Activated naive CD4-positive, alpha-beta T cell (primary cell): ENCODE measurements around the gene TCOF1.
"Not testable (repeated sequence)": the region's sequence is repeated elsewhere in the genome, so short reads cannot be mapped to it uniquely, and the experiment has no call there.

Experiments used
- DNase-seq, 4 experiments: peaks; one replicate each; lab custom pipeline; 2025; lab: John Stamatoyannopoulos, UW

TCOF1 gene

GRCh38 chr5:150404535-150404934 is 47.0 kb downstream of the TCOF1 start:
- no peak for DNase-seq

DNA sequence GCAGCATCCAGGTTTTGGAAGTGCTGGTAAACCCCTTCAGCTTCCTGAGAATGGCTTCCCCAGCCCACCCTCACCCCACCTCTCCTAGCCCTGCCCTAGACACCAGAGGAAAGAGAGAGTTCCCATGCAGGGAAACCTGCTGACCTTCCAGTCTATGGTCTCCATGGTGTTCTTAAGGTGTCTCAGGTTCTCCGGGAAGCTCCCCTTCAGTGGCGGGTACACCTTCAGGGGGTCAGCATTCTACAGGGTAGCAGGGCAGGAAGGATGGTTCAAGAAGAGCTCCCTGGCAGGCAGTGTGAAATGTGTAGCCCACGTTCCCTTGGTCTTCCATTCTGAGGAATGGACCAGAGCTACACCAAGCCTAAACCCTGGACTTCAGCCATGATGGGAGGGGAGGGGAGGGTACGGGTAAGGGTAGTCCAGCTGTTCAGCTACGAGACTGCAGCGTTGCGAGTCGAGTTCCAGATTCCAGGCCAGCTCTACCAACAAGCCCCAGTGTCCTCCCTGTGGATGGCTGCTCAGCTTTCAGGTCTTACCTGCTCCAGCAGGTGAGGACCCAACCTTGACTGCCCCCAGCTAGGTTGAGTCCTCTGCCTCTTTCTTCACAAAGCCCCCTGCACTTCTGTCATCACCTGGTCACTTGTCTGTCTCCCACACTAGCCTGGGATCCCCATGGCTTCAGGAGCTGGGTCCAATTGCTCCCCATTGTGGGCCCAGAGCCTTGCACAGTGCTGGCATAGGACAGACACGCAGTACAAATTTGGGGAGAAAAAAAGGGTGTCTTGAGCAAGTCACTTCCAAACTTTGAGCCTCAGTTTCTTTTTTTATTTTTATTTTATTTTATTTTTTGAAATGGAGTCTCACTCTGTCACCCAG is 47.7 kb downstream of the TCOF1 start:
- DNase-seq, result no peak

GRCh38 chr5:150406103-150406722 is 48.7 kb downstream of the TCOF1 start:
- DNase-seq, result no peak

GRCh38 chr5:150406723-150407095 is 49.2 kb downstream of the TCOF1 start:
- no peak for DNase-seq

- no peak for DNase-seq
Measured at GRCh38 chr5:150407096-150407720, 49.7 kb downstream of the TCOF1 start.

GRCh38 chr5:150408231-150408943 is 50.9 kb downstream of the TCOF1 start:
- no peak for DNase-seq

DNA sequence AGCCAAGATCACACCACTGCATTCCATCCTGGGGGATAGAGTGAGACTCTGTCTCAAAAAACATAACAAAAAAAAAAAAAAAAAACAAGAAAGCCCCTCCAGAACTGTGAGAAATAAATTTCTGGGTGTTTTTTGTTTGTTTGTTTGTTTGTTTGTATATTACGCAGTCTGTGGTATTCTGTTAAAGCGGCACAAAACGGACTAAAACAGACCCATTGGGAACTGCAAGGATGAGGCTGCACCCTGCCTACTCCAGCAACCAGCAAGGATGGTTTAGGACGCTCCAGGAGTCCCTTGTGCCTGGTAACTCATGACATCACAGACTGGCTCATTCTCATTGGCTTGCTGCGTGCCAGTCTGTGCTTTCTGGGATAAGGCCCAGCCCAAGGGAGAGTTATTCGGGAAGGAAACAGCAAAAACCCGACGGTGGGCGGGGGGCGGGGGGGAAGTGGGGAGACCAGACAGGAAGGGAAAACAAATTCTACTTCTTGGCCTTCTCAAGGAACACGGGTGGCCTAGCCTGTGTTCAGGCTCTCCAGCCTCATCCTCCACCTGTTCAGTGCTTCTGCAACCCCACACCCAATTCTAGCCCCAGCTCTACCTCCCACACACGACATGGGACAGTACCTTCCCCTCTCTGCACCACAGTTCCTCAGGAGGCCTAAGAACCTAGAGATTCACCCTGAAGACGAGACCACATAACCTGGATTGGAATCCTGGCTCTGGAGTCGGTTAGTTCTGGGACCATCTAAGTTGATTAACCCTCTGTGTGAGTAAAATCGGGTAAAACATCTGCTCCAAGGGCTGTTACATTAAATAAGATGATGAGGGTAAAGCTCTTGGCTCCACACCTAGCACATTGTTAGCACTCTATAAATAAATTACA is 52.4 kb downstream of the TCOF1 start:
- no peak for DNase-seq

DNA sequence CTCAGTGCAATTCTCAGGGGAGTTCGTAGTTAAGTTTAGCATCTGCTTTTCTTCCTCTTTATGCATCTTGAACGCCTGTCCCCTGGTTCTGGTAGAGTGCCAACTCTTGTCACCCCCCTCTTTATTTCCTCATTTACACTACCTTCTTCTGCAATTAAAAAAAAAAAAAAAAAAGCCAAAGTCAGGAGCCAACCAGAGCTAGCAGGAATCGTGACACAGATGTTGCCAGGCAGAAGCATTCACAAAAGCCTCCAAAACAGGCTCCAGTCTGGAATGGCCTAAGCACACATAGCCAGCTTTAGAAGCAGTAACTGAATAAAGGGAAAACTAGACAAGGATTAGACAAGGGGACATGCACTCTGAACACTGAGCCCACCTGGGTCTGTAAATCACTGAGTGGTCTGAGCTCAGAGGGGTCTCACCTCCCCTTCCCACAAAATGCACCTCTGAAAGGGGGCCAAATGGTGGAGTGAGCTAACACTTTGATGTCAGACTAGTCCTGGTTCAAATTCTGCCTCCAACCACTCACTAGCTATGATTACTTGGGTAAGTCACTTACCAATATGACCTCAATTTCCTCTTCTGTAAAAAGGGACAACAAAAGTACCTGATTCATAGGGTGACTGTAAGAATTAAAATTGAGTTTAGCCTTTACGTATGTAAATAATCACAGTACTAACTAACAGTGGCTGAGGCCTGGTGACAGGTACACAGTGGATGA is 53.2 kb downstream of the TCOF1 start:
- DNase-seq, result peak in 1 of 4 experiments; percentile 11

GRCh38 chr5:150411245-150411979 is 53.9 kb downstream of the TCOF1 start:
- DNase-seq, result peak in 1 of 4 experiments; percentile 56

GRCh38 chr5:150412319-150413175 is 55.0 kb downstream of the TCOF1 start, which contains the start of gene CD74:
TSS of gene CD74 (minus strand) at chr5:150412910. CDS start at chr5:150412749, 161 bp downstream.
- peak; percentile 60 to 85 (median 71) for DNase-seq

DNA sequence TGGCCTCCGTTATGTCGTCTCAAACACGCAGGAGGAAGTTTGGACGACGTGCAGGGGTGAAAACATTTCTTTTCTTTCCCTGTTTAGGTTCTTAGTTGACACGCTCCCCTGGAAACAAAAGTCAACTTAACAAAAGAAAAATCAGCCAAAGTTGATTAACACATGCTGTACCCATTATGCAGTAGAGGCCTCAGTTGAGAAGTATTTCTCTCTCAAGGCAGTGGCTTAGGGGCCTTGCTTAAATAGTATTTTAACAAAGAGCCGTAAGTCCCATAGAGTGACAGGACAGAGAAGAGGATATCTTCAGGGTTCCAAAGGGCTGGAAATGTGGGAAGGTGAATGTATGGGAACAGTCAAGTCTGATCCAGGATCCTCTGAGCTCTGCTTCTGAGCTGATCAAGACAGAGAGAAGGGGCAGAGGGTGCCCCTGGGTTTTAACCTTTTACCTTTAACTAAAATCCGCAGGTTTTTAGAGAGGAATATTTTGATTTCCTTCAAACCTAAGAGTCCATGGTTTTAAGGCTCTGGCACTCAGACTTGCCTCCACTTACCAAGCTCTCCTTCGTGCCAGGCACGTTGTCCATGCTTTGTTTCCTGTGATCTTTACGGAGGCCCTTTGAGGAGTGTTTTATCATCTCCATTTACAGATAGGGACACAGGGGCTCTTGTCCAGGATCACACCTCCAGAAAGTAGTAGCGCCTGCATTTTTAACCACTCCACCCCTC is 55.8 kb downstream of the TCOF1 start:
- no peak for DNase-seq

- not testable (repeated sequence) for DNase-seq
Measured at GRCh38 chr5:150413902-150414790, 56.6 kb downstream of the TCOF1 start.

GRCh38 chr5:150419630-150420270 is 62.3 kb downstream of the TCOF1 start:
- no peak for DNase-seq

DNA sequence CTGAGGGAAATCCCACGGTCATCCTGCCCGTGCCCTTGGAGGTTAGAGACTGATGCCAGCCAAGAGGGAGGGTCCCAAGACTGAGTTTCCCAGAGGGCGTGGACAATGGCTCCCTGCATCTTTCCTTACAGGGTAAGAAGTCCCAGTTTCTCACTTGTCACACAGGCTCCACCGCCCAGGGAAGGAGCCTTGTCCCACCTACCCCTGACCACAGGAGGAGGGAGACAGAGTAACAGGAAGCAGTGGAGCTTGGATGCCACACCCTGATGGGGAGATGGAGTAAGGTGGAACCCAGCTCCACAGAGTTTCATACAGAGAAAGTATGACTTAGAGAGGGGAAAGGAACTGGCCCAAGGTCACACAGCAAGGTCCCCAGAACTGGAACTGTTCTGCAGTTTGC is 64.6 kb downstream of the TCOF1 start:
- no peak for DNase-seq

DNA sequence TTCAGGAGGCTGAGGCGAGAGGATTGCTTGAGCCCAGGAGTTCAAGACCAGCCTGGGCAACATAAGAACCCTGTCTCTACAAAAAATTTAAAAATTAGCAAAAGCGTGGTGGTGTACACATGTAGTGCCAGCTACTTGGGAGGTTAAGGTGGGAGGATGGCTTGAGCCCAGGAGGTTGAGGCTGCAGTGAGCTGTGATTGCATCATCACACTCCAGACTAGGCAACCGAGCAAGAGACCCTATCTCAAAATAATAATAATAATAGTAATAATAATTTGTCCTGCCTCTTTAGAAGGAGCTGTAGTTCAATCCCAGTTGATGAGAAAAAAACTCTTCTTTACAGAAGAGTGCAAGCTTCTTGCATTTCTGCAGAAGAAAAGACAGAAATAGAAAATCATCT is 65.3 kb downstream of the TCOF1 start:
- DNase-seq, result no peak

GRCh38 chr5:150426165-150426564 is 68.7 kb downstream of the TCOF1 start:
- DNase-seq, result not testable (repeated sequence)
